DND-41 (cell line): ENCODE data around the gene SMAD6.

Experiments
- ATAC-seq: fragments of 200-7000 bp; cut with Tn5 transposase; 3 replicates; pipeline ENCODE4 v1.9.1; 2021; ENCODE audit warnings: low read depth; ENCODE audit not compliant: insufficient read depth
- DNase-seq: peaks from one replicate; pipeline ENCODE4 v3.0.0-alpha.2; 2020
- H2AFZ ChIP-seq: 2 replicates; pipeline ENCODE4 v1.6.0; 2012; ENCODE audit warnings: low read depth, low read length
- H3K27ac ChIP-seq: 2 replicates; pipeline ENCODE4 v1.5.1; 2012; ENCODE audit warnings: low read length, inconsistent platforms
- H3K27me3 ChIP-seq: fragments of 200-600 bp; sonication (generic); 2 replicates; pipeline ENCODE4 v1.6.0; 2012; ENCODE audit warnings: low read length, mild to moderate bottlenecking, inconsistent platforms; ENCODE audit not compliant: insufficient read depth, poor library complexity
- H3K36me3 ChIP-seq: 2 replicates; pipeline ENCODE4 v1.5.1; 2012; ENCODE audit warnings: low read length, inconsistent platforms; ENCODE audit not compliant: insufficient read depth
- H3K4me1 ChIP-seq: 2 replicates; pipeline ENCODE4 v1.5.1; 2012; ENCODE audit warnings: mild to moderate bottlenecking, low read length; ENCODE audit not compliant: insufficient read depth
- H3K4me2 ChIP-seq: 2 replicates; pipeline ENCODE4 v1.6.0; 2012; ENCODE audit warnings: mild to moderate bottlenecking, moderate library complexity, low read length, inconsistent platforms; ENCODE audit not compliant: insufficient read depth
- H3K4me3 ChIP-seq, 2 experiments: fragments of 200-600 bp in 1 of 2; shearing (Covaris generic) in 1 of 2; 2 replicates each; pipeline ENCODE4 v1.5.1; 2012 to 2016; ENCODE audit warnings: inconsistent platforms in 2 of 2, low read length in 2 of 2, mild to moderate bottlenecking in 2 of 2, low read depth in 1 of 2, moderate library complexity in 1 of 2
- H3K79me2 ChIP-seq: 2 replicates; pipeline ENCODE4 v1.6.0; 2012; ENCODE audit warnings: low read length, inconsistent platforms; ENCODE audit not compliant: insufficient read depth
- H3K9ac ChIP-seq: 2 replicates; pipeline ENCODE4 v1.6.0; 2012; ENCODE audit warnings: low read depth, mild to moderate bottlenecking, inconsistent platforms, low read length, moderate library complexity
- H3K9me3 ChIP-seq: 2 replicates; pipeline ENCODE4 v1.5.1; 2012; ENCODE audit warnings: low read length, moderate library complexity, mild to moderate bottlenecking, inconsistent platforms; ENCODE audit not compliant: insufficient read depth, severe bottlenecking
- H4K20me1 ChIP-seq: 2 replicates; pipeline ENCODE4 v1.6.0; 2012; ENCODE audit warnings: low read length; ENCODE audit not compliant: insufficient read depth
- CTCF ChIP-seq: IDR thresholded peaks from 2 replicates; pipeline ENCODE4 v1.5.1; 2012; ENCODE audit warnings: borderline replicate concordance, low read length, moderate library complexity, mild to moderate bottlenecking; ENCODE audit not compliant: poor library complexity, severe bottlenecking; ENCODE audit errors: extremely low read depth
- EZH2 ChIP-seq: IDR thresholded peaks from 3 replicates; pipeline ENCODE4 v1.6.1; 2012; ENCODE audit warnings: borderline replicate concordance, low read depth, mild to moderate bottlenecking, moderate library complexity, low read length, inconsistent platforms; ENCODE audit not compliant: severe bottlenecking

SMAD6 gene

GRCh38 chr15:66692391-66692790 lies 9.6 kb upstream of the SMAD6 start:
- Histone ChIP-seq H3K9ac (peak overlapping the region; percentile 22), H3K79me2 (no peaks in the 10 kb centered on the region), H3K27ac (peak overlapping the region; percentile 64), H4K20me1 (no peaks in the 10 kb centered on the region), H3K9me3 (no peaks in the 10 kb centered on the region), H3K36me3 (no peaks in the 10 kb centered on the region), H3K4me1 (peaks cover 16% of the 10 kb centered on the region), H3K27me3 (no peaks in the 10 kb centered on the region), H3K4me2 (no peak overlapping the region), H3K4me3 (no peak overlapping the region), H2AFZ (peak overlapping the region; percentile 19)
- 0 out of 3 replicates have a peak, but pooled peaks have one; percentile 18 for ATAC-seq
- no peak for TF ChIP-seq EZH2
- TF ChIP-seq CTCF: no peak
- DNase-seq: no peak

GRCh38 chr15:66692808-66693596 lies 9.0 kb upstream of the SMAD6 start:
- H3K4me1 ChIP-seq: peaks cover 16% of the 10 kb centered on the region
- H3K9ac ChIP-seq: peak overlapping the region; percentile 22
- no peaks in the 10 kb centered on the region for H3K9me3 ChIP-seq
- no peaks in the 10 kb centered on the region for H4K20me1 ChIP-seq
- TF ChIP-seq EZH2: no peak
- TF ChIP-seq CTCF: no peak
- peak overlapping the region; percentile 58 for H3K27ac ChIP-seq
- no peaks in the 10 kb centered on the region for H3K27me3 ChIP-seq
- H3K36me3 ChIP-seq: no peaks in the 10 kb centered on the region
- ATAC-seq (peak; percentile 85), DNase-seq (peak; percentile 44)
- no peaks in the 10 kb centered on the region for H3K79me2 ChIP-seq
- H3K4me2 ChIP-seq: peak overlapping the region; percentile 9; the same call in 1 of the 2 replicates
- peak overlapping the region; percentile 59 for H2AFZ ChIP-seq
- no peak overlapping the region for H3K4me3 ChIP-seq

- H3K4me3 ChIP-seq: no peak overlapping the region
- H2AFZ ChIP-seq: no peak overlapping the region
- no peak overlapping the region for H3K4me2 ChIP-seq
- H3K27ac ChIP-seq: no peak overlapping the region
- no peaks in the 10 kb centered on the region for H3K36me3 ChIP-seq
- H3K4me1 ChIP-seq: peaks cover 28% of the 10 kb centered on the region
- no peaks in the 10 kb centered on the region for H4K20me1 ChIP-seq
- no peaks in the 10 kb centered on the region for H3K27me3 ChIP-seq
- H3K79me2 ChIP-seq: no peaks in the 10 kb centered on the region
- no peak overlapping the region for H3K9ac ChIP-seq
- no peak for ATAC-seq
- no peak for TF ChIP-seq EZH2
- no peak for TF ChIP-seq CTCF
- no peak for DNase-seq
- H3K9me3 ChIP-seq: no peaks in the 10 kb centered on the region
Observed at GRCh38 chr15:66696770-66697169, 5.3 kb upstream of the SMAD6 start.
